Measurements from ENCODE around the gene HSPBAP1.
A peak's percentile ranks its signal among the peaks of the same experiment; 100 is the strongest.
"Not testable (repeated sequence)": the region's sequence is repeated elsewhere in the genome, so short reads cannot be mapped to it uniquely, and the experiment has no call there.

Gene HSPBAP1

DNA sequence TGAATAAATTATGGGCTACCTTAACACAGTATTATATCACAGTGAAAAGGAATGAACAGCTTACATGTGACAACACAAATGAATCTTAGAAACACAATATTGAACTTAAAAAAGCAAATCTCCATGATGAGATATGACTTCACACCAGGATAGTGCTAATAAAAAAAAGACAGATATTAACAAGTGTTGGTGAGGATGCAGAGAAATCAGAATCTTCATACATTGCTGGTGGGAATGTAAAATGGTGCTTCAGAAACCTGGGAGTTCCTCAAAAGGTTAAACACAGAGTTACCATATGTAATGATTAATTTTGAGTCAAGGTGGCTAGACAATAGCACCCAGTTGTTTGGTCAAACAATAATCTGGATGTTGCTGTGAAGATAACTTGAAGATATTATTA, 51.4 kb downstream of the HSPBAP1 start:
- TF ChIP-seq, protein P1, sequence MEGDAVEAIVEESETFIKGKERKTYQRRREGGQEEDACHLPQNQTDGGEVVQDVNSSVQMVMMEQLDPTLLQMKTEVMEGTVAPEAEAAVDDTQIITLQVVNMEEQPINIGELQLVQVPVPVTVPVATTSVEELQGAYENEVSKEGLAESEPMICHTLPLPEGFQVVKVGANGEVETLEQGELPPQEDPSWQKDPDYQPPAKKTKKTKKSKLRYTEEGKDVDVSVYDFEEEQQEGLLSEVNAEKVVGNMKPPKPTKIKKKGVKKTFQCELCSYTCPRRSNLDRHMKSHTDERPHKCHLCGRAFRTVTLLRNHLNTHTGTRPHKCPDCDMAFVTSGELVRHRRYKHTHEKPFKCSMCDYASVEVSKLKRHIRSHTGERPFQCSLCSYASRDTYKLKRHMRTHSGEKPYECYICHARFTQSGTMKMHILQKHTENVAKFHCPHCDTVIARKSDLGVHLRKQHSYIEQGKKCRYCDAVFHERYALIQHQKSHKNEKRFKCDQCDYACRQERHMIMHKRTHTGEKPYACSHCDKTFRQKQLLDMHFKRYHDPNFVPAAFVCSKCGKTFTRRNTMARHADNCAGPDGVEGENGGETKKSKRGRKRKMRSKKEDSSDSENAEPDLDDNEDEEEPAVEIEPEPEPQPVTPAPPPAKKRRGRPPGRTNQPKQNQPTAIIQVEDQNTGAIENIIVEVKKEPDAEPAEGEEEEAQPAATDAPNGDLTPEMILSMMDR (conservative IDR thresholded peaks at IDR 0.05; ENCODE audit: low read length) = no peak
- no peak for DNase-seq (ENCODE audit: low read depth)
- no peak overlapping the region for H3K4me3 ChIP-seq (ENCODE audit: low read length)

- DNase-seq (ENCODE audit: low read depth) = no peak
- TF ChIP-seq, protein P1 (conservative IDR thresholded peaks at IDR 0.05; ENCODE audit: low read length) = no peak
These were observed 54.5 kb downstream of the HSPBAP1 start for GRCh38 chr3:122739172-122739571.

DNA sequence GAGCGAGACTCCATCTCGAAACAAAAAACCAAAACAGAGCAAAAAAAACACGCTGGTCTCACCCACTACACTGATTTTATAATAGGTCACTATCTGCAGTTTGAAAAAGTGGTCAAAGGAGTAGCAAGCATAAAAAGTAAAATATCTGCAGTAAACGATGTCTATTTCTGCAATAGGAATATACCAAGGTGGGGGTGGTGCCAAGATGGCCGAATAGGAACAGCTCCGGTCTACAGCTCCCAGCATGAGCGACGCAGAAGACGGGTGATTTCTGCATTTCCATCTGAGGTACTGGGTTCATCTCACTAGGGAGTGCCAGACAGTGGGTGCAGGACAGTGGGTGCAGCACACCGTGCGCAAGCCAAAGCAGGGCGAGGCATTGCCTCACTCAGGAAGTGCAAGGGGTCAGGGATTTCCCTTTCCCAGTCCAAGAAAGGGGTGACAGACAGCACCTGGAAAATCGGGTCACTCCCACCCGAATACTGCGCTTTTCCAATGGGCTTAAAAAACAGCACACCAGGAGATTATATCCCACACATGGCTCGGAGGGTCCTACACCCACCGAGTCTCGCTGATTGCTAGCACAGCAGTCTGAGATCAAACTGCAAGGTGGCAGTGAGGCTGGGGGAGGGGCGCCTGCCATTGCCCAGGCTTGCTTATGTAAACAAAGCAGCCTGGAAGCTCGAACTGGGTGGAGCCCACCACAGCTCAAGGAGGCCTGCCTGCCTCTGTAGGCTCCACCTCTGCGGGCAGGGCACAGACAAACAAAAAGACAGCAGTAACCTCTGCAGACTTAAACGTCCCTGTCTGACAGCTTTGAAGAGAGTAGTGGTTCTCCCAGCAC, 60.7 kb downstream of the HSPBAP1 start:
- H3K4me3 ChIP-seq (ENCODE audit: low read length); DNase-seq (ENCODE audit: low read depth): not testable (repeated sequence)

More at GRCh38 chr3:122739172-122739571, 54.5 kb downstream of the HSPBAP1 start:
- H3K4me3 ChIP-seq (ENCODE audit: low read length) = no peak overlapping the region

DNA sequence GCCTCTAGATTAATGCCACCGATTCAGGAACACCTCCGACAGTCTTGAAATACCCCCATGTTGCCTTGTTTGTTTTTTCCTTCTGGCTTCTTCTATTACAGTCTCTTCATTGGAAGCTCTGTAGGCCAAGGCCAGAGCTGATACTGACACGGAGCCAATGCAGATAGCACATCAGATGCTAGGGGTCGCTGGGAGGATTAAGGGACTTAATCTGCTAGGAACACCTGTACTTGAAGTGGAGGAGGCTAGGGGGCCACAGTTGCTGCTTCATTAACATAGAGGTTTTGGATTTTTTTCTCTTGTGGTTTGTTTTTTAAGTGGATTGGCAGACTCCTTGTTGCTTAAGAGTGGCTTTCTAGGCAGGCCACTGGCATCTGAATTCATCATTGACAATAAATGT, 63.4 kb downstream of the HSPBAP1 start:
- H3K4me3 ChIP-seq (ENCODE audit: low read length) = no peak overlapping the region
- no peak for DNase-seq (ENCODE audit: low read depth)
- TF ChIP-seq, protein P1 (conservative IDR thresholded peaks at IDR 0.05; ENCODE audit: low read length) = no peak

DNA sequence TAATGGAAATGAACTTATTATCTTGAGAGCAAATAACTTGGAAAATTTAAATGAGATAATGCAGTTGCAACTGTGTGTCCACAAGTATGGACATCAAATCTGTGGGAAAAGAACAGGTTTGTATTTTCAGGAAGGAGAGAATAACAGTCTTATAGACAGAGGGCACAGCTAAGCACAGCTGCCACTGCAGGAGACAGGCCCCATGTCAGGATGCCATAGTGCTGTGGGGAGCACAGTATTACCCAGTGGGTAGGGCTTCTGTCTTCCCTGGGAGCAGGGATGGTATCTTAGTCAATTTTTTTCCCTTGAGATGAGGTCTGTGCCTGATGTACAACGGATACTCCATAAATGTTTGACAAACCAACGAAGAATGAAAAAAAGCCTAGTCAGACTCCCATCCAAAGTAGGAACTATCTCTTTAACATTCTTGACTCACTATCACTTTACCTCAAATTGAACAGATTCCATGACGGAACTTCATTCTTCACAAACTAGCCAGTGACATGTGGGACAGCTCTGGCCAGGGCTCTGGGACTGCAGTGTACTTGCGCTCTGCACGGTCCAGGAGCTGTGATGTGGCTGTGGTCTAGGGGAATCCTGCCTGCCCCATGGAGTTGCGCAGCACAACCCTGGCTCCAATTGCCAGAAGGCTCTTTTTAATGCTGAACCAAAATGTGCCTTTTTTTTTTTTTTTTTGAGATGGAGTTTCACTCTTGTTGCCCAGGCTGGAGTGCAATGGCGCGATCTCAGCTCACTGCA, 64.7 kb downstream of the HSPBAP1 start:
- H3K4me3 ChIP-seq (ENCODE audit: low read length) = no peak overlapping the region
- TF ChIP-seq, protein P1 (conservative IDR thresholded peaks at IDR 0.05; ENCODE audit: low read length) = no peak
- peak; percentile 1 for DNase-seq (ENCODE audit: low read depth)

GRCh38 chr3:122728186-122728585, 65.4 kb downstream of the HSPBAP1 start:
- no peak for DNase-seq (ENCODE audit: low read depth)
- TF ChIP-seq, protein P1 (conservative IDR thresholded peaks at IDR 0.05; ENCODE audit: low read length) = no peak
- no peak overlapping the region for H3K4me3 ChIP-seq (ENCODE audit: low read length)

DNA sequence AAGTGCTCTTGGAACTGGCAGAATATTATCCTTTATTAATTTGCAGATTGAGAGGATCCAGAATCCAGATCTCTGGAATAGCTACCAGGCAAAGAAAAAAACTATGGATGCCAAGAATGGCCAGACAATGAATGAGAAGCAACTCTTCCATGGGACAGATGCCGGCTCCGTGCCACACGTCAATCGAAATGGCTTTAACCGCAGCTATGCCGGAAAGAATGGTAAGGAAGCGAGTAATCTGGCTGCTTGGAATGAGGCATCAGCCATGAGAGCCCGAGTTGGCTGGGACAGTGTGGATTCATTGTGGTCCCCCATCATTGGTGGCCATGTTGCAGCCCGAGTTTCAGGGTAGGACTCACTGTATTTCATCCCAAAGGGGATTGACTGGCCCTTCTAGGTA, 65.9 kb downstream of the HSPBAP1 start:
- TF ChIP-seq, protein P1 (conservative IDR thresholded peaks at IDR 0.05; ENCODE audit: low read length) = no peak
- DNase-seq (ENCODE audit: low read depth) = peak; percentile 45
- no peak overlapping the region for H3K4me3 ChIP-seq (ENCODE audit: low read length)
